ENCODE data around the gene ATG16L2.
"Not testable (repeated sequence)": the region's sequence is repeated elsewhere in the genome, so short reads cannot be mapped to it uniquely, and the experiment has no call there.

The ATG16L2 gene

DNA sequence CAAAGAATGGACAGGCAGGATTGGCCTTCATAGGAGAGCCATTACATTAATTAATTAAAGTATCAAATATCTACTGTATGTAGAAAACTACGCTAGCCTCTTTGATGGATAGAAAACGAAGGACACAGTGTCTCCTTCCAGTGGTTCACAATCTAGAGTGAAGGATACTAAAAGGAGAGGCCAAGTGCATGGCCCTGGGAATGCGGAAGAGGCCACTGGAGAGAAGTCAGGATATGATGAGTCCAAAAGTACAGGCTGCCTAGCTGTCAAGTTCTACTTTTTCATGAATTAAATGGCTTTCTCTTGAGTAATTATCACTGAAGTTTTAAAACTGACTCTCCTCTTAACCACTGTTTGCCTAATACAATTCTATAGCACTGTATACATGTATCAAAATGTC is 41.9 kb downstream of the ATG16L2 start:
- Histone ChIP-seq H3K4me1 (ENCODE audit: insufficient read depth, low read length) (no peaks in the 10 kb centered on the region), H3K9me3 (ENCODE audit: control insufficient read depth, insufficient read depth, low read length) (no peaks in the 10 kb centered on the region), H3K9ac (ENCODE audit: low read depth, low read length) (no peak overlapping the region), H3K36me3 (ENCODE audit: insufficient read depth, low read length) (no peaks in the 10 kb centered on the region)

DNA sequence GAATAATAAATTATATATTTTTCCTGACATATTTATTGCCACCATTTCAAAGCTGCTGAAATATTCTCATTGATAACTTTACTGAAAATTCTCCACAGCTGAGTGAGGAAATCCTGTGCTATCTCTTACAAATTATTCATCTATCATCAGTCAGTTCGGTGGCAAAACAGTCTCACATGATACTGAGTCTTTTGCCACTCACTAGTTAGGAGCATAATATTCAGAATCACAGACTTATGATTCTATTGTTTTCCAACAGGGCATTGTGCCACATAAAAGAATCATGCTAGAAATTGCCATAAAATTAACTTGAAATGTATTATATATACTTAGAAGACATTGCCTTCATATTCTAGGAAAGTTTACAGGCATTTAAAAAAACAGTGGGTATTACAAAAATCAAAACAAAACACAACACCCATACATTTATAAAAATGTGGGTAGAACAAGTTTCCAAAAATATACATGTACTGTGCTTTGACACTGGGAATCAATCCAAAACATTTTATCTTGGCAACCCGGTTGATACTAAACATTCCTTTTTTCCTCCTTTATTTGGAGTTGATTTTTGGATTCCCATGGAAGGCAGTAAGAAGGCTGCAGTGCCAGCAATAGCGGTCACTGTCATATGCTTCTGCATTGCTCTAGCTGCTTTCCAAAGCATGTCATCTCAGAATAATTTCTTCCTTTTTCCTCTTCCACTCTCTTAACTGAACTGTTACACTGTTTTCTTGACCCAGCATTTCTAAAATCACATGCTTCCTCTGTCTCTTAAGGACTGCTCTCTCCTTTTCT is 42.5 kb downstream of the ATG16L2 start:
- no peak overlapping the region for H3K9ac ChIP-seq (ENCODE audit: low read depth, low read length)
- H3K4me1 ChIP-seq (ENCODE audit: insufficient read depth, low read length): no peaks in the 10 kb centered on the region
- H3K9me3 ChIP-seq (ENCODE audit: control insufficient read depth, insufficient read depth, low read length): no peaks in the 10 kb centered on the region
- H3K36me3 ChIP-seq (ENCODE audit: insufficient read depth, low read length): no peaks in the 10 kb centered on the region

DNA sequence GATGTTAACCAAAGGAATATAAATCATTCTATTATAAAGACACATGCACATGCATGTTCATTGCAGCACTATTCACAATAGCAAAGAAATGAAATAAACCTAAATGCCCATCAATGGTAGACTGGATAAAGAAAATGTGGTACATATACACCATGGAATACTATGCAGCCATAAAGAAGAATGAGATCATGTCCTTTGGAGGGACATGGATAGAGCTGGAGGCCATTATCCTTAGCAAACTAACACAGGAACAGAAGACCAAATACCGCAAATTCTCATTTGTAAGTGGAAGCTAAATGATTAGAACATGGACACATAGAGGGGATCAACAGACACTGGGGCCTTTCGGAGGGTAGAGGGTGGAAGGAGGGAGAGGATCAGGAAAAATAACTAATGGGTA is 44.1 kb downstream of the ATG16L2 start:
- H3K9ac ChIP-seq (ENCODE audit: low read depth, low read length); H3K4me1 ChIP-seq (ENCODE audit: insufficient read depth, low read length); H3K36me3 ChIP-seq (ENCODE audit: insufficient read depth, low read length); H3K9me3 ChIP-seq (ENCODE audit: control insufficient read depth, insufficient read depth, low read length): not testable (repeated sequence)

DNA sequence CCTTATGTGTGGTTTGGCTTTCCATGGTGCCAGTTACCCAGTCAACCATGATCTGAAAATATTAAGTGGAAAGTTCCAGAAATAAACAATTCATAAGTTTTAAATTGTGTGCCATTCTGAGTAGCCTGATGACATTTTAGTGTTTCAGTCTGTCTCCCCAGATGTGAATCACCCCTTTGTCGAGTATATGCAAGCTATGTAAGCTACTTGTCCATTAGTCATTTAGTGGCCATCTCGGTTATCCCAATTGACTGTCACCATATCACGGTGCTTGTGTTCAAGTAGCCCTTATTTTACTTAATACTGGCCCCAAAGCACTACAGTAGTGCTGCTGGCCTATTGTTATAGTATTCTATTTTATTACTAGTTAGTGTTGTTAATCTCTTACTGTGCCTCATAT is 44.9 kb downstream of the ATG16L2 start:
- Histone ChIP-seq H3K4me1 (ENCODE audit: insufficient read depth, low read length) (no peaks in the 10 kb centered on the region), H3K9me3 (ENCODE audit: control insufficient read depth, insufficient read depth, low read length) (no peaks in the 10 kb centered on the region), H3K36me3 (ENCODE audit: insufficient read depth, low read length) (no peaks in the 10 kb centered on the region), H3K9ac (ENCODE audit: low read depth, low read length) (no peak overlapping the region)

DNA sequence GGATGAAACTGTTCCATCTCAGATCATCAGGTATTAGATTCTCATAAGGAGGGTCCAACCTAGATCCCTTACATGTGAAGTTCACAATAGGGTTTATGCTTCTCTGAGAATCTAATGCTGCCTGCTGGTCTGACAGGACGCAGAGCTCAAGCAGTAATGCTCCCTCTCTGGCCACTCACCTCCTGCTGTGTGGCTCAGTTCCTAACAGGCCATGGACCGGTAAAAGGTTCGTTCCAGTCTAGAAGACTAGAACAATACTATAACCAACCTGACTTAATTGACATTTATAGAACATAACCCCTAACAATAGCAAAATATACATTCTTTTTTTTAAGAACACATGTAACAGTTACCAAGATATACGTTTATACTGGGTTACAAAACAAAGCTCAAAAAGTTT is 45.8 kb downstream of the ATG16L2 start:
- Histone ChIP-seq H3K9me3 (ENCODE audit: control insufficient read depth, insufficient read depth, low read length) (no peaks in the 10 kb centered on the region), H3K4me1 (ENCODE audit: insufficient read depth, low read length) (no peaks in the 10 kb centered on the region), H3K9ac (ENCODE audit: low read depth, low read length) (no peak overlapping the region), H3K36me3 (ENCODE audit: insufficient read depth, low read length) (no peaks in the 10 kb centered on the region)

DNA sequence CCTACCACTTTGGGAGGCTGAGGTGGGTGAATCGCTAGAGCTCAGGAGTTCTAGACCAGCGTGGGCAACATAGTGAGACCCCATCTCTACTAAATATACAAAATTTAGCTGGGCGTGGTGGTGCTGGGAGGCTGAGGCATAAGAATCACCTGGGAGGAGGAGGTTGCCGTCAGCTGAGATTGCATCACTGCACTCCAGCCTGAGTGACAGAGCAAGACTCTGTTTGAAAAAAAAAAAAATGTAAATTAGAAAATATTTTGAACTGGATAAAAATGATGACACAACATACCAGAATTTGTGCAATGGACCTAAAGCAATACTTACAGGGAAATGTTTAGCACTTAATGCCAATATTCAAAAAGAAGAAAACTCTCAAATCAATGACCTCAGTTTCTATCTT is 46.4 kb downstream of the ATG16L2 start:
- no peaks in the 10 kb centered on the region for H3K36me3 ChIP-seq (ENCODE audit: insufficient read depth, low read length)
- H3K9me3 ChIP-seq (ENCODE audit: control insufficient read depth, insufficient read depth, low read length): no peaks in the 10 kb centered on the region
- no peak overlapping the region for H3K9ac ChIP-seq (ENCODE audit: low read depth, low read length)

DNA sequence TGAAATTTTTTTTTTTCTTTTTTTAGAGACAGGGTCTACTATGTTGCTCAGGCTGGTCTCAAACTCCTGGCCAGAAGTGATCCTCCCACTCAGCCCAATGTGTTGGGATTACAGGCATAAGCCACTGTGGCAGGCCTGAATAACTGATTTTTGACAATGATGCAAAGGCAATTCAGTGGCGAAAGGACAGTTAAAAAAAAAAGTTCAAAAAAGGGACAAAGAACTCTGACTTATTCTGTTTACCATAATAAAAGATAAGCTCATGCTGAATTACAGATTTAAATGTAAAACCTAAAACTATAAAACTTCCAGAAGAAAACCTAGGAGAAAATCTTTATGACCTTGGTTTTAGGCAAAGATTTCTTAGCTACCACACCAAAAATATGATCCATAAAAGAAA is 48.9 kb downstream of the ATG16L2 start:
- Histone ChIP-seq H3K9me3 (ENCODE audit: control insufficient read depth, insufficient read depth, low read length) (no peaks in the 10 kb centered on the region), H3K4me1 (ENCODE audit: insufficient read depth, low read length) (no peaks in the 10 kb centered on the region), H3K9ac (ENCODE audit: low read depth, low read length) (no peak overlapping the region), H3K36me3 (ENCODE audit: insufficient read depth, low read length) (no peaks in the 10 kb centered on the region)

More for the DNA sequence above, 46.4 kb downstream of the ATG16L2 start:
- no peaks in the 10 kb centered on the region for H3K4me1 ChIP-seq (ENCODE audit: insufficient read depth, low read length)

DNA sequence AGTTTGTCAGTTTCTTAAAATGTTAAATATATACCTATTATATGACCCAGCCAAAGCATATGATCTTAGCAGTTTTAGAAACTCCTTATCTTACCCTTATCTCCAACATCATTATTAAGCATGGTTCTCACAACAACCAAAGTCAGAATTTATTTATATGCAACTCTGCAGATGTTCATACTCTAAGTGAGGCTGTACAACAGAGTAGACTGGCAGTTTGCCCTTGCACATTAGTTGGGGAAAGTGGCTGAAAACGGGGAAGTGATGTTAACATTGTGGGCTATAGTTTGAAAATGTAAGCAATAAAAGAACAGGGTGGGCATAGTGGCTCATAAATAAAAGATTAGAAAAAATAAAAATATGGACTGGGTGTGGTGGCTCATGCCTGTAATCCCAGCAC is 49.7 kb downstream of the ATG16L2 start:
- Histone ChIP-seq H3K9ac (ENCODE audit: low read depth, low read length) (no peak overlapping the region), H3K9me3 (ENCODE audit: control insufficient read depth, insufficient read depth, low read length) (no peaks in the 10 kb centered on the region), H3K4me1 (ENCODE audit: insufficient read depth, low read length) (no peaks in the 10 kb centered on the region), H3K36me3 (ENCODE audit: insufficient read depth, low read length) (no peaks in the 10 kb centered on the region)

DNA sequence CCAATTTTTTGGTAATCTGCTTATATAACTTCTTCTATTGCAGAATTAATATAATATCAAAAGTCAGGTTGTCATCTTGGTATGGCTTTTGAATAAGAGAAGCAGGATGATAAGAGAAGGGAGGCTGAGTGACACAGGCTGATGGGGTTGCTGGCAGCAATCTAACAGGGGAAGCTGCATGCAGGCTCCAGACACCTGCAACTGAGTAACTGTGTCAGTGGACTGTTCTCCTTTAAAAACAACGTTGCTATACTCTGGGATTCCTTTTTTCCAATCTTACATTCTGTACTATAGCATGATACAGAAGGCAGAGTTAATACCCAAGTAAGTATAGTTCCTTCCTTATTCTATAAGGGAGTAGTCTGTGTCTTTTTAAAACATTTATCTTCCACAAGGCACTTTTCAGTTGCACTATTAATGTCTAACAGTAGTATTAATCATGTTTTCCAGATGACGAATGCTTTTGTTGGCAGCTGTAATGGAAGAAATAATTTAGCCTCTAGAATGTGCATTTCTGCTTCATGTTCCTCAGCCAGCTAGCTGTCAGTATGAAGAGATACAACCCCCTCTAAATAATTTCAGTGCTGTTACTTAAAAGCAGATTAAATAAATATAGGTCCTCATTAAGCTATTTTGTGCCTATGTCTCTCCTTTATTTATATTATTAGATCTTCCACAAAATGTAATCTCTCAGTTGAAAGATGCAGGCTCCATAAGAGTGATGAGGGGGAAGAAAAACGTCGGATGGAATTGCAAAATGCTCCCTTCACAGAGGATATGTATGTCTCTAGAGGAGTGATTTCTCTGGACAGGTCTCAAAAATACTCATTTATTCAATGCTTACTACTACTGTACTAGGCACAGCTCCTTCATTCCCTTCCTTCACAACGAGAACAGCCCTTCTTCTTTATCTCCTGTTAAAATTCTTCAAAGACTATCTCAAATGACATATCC is 50.8 kb downstream of the ATG16L2 start:
- no peaks in the 10 kb centered on the region for H3K4me1 ChIP-seq (ENCODE audit: insufficient read depth, low read length)
- H3K36me3 ChIP-seq (ENCODE audit: insufficient read depth, low read length): no peaks in the 10 kb centered on the region
- no peaks in the 10 kb centered on the region for H3K9me3 ChIP-seq (ENCODE audit: control insufficient read depth, insufficient read depth, low read length)
- no peak overlapping the region for H3K9ac ChIP-seq (ENCODE audit: low read depth, low read length)

DNA sequence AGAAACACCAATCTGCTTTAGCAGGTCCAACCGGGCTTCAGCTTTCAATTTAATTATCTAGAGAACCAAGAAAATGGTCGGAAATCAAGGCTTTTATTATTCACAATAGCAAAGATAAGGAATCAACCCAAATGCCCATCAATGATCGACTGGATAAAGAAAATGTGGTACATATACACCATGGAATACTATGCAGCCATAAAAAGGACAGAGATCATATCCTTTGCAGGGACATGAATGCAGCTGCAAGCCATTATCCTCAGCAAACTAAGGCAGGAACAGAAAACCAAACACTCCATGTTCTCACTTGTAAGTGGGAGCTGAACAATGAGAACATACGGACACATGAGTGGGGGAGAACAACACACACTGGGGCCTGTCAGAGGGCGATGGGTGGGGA is 53.8 kb downstream of the ATG16L2 start:
- H3K36me3 ChIP-seq (ENCODE audit: insufficient read depth, low read length): no peaks in the 10 kb centered on the region
- no peak overlapping the region for H3K9ac ChIP-seq (ENCODE audit: low read depth, low read length)
- H3K9me3 ChIP-seq (ENCODE audit: control insufficient read depth, insufficient read depth, low read length): no peaks in the 10 kb centered on the region
- H3K4me1 ChIP-seq (ENCODE audit: insufficient read depth, low read length): peaks cover 5% of the 10 kb centered on the region; the same call in 1 of the 2 replicates

DNA sequence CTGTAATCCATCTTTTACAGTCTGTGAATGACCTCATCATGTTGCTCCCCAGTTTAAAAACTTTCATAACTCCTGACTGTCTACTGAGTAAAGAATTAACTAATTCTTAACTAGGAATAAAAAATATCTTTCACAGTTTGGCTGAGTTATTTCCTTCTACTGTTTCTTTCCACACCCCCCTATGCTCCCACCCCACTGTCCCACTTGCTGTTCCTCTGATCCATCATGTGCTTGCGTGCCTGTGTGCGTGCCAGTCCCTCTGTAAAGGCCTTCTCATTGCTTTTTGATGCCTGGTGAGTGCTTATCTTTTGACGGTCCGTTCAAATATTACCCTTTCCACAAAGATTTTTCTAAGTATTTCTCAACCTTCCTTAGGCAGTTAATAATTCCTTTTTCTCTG is 55.6 kb downstream of the ATG16L2 start:
- H3K36me3 ChIP-seq (ENCODE audit: insufficient read depth, low read length): no peaks in the 10 kb centered on the region
- H3K9me3 ChIP-seq (ENCODE audit: control insufficient read depth, insufficient read depth, low read length): no peaks in the 10 kb centered on the region
- peaks cover 5% of the 10 kb centered on the region; the same call in 1 of the 2 replicates for H3K4me1 ChIP-seq (ENCODE audit: insufficient read depth, low read length)
- H3K9ac ChIP-seq (ENCODE audit: low read depth, low read length): no peak overlapping the region

DNA sequence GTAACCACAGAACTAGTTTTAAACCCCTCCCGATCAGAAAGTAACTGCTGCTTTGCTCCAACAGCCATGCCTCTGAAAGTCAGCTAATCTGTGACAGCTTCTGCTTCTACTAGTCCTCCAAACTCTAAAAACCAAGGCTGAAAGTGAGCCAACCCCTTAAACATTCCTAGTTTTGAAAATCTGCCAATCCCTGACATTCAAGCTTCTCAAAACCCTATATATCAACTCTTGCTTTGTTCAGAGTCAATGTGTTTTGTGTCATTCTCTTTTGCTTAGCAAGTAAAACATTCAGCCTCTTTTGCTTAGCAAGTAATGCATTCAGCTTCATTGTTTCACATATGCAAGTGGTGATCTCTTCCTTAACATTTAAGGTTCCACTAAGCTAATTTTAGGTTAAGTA is 56.9 kb downstream of the ATG16L2 start:
- no peaks in the 10 kb centered on the region for H3K36me3 ChIP-seq (ENCODE audit: insufficient read depth, low read length)
- no peaks in the 10 kb centered on the region for H3K9me3 ChIP-seq (ENCODE audit: control insufficient read depth, insufficient read depth, low read length)
- no peak overlapping the region for H3K9ac ChIP-seq (ENCODE audit: low read depth, low read length)
- peaks cover 5% of the 10 kb centered on the region; the same call in 1 of the 2 replicates for H3K4me1 ChIP-seq (ENCODE audit: insufficient read depth, low read length)

DNA sequence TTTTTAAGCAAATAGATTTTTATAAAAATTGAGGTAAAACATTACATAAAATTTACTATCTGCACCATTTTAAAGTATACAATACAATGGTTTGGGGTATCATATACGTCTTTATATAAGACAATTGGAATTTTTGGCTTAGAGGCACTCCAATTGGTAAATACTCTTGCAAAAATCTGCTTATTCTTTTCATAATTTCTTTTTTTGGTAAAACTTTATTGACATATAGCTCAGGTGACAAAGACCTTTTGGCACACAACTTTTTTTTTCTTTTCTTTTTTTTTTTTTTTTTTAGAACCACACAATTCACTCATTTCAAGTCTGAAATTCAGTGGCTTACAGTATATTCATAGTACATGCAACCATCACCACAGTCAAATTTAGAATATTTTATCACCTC is 57.8 kb downstream of the ATG16L2 start:
- Histone ChIP-seq H3K36me3 (ENCODE audit: insufficient read depth, low read length) (no peaks in the 10 kb centered on the region), H3K9ac (ENCODE audit: low read depth, low read length) (no peak overlapping the region), H3K4me1 (ENCODE audit: insufficient read depth, low read length) (peaks cover 5% of the 10 kb centered on the region; the same call in 1 of the 2 replicates), H3K9me3 (ENCODE audit: control insufficient read depth, insufficient read depth, low read length) (no peaks in the 10 kb centered on the region)

DNA sequence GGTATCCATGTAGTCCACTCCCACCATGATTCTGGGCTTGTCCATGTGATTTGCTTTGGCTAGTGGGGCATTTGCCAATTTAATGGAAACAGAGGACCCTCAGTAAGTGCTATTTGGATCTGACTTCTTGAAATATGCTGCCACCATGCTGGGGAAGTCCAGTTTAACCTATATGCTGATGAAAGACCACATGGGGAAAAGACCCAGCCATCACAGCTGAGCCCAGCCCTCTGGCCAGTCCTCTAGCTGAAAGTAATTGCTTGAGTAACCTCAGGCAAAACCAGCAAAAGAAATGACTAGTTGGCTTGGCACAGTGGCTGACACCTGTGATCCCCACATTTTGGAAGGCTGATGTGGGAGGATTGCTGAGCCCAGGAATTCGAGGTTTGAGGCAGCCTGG is 61.5 kb downstream of the ATG16L2 start:
- Histone ChIP-seq H3K9me3 (ENCODE audit: control insufficient read depth, insufficient read depth, low read length) (no peaks in the 10 kb centered on the region), H3K4me1 (ENCODE audit: insufficient read depth, low read length) (peaks cover 5% of the 10 kb centered on the region; the same call in 1 of the 2 replicates), H3K36me3 (ENCODE audit: insufficient read depth, low read length) (no peaks in the 10 kb centered on the region), H3K9ac (ENCODE audit: low read depth, low read length) (no peak overlapping the region)

DNA sequence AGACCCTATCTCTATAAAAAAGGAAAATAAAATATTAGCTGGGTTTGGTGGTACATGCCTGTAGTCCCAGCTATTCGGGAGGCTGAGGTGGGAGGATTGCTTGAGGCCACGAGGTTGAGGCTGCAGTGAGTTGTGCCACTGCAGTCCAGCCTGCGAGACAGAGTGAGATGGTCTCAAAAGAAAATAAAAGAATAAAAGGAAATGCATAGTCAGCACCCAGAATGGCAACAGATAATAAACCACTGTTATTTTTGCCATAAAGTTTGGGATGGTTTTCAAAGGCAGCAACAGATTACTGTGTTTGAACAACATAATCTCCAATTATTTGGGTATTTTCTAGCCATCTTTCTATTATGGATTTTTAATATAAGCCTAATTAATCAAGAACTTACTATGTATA is 61.9 kb downstream of the ATG16L2 start:
- H3K9me3 ChIP-seq (ENCODE audit: control insufficient read depth, insufficient read depth, low read length): no peaks in the 10 kb centered on the region
- no peaks in the 10 kb centered on the region for H3K36me3 ChIP-seq (ENCODE audit: insufficient read depth, low read length)
- peaks cover 3% of the 10 kb centered on the region; the same call in 1 of the 2 replicates for H3K4me1 ChIP-seq (ENCODE audit: insufficient read depth, low read length)
- no peak overlapping the region for H3K9ac ChIP-seq (ENCODE audit: low read depth, low read length)

Measured in ES-I3 (cell line).